ENCODE measurements around the gene DTD1.

Gene DTD1

DNA sequence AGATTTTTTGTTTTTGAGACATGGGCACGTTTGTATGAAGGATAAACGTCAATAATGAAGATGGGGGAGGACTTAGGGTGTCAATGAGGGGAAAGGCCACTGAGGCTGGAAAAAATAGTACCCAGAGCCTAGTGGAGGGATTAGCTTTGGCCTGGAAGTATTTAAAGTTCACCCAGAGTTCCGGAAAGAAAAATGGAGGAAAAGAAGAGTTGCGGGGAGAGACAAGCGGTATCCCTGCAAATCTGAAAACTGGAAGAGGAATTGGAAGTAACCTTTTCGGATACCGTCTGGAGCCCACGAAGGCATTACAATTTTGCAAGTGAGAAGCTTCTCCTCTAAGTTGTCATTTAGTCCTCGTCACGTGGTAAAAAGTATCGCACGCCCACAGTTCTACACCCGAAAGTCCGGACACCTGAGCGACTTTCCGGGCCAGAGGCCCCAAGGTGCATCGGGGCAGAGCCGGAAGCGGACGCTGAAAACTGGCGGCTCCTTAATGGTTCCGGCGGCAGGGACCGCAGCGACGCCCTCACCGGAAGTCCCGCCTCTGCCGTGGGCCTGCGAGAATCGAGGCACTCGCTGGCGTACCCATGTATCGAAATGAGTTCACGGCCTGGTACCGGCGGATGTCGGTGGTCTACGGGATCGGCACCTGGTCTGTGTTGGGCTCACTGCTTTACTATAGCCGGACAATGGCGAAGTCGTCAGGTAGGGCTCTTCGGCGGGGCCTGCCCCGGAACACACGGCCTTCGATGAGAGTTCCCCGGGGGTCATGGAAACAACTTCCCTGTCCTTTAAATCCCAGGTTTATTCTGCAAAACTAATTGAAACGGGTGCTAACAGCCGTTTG lies 20.7 kb upstream of the DTD1 start, which contains the start of gene SMIM26:
Gene SMIM26, plus strand, starts transcription at position 541 of the 847 bp plus-strand sequence. Its CDS starts 47 bp downstream, at position 588.
- no peaks in the 10 kb centered on the region for H3K4me1 ChIP-seq (ENCODE audit: control insufficient read depth, insufficient read depth, low read length)
- ChIA-PET POLR2A (interaction anchor here (1.4 kb wide), 2 partner anchors 60 to 100 kb away, joined by 3 to 9 read pairs; partner anchors contain the start of genes DZANK1, POLR3F and SEC23B), CTCF (no interaction called here)
- peak within 1 kb of the TSS; percentile 77 for H3K27ac ChIP-seq (ENCODE audit: extremely low read depth, low read depth, low read length)
- H3K4me3 ChIP-seq (ENCODE audit: low read depth, low read length) = peak within 1 kb of the TSS; percentile 84
- no peaks in the 10 kb centered on the region for H3K9me3 ChIP-seq (ENCODE audit: control insufficient read depth, insufficient read depth, low read depth, low read length)
- peaks cover 19 to 34% of the 10 kb centered on the region in 2 experiments for H3K36me3 ChIP-seq (ENCODE audit: control insufficient read depth in 2 of 2, insufficient read depth in 1 of 2, low read length in 2 of 2)
- TF ChIP-seq ZNF335 (tag by site-specific recombination; conservative IDR thresholded peaks at IDR 0.05) = peak; percentile 87
- TF ChIP-seq KLF10 (tag by site-specific recombination; IDR thresholded peaks at IDR 0.05) = peak; percentile 22; the same call in 1 of the 2 replicates
- TF ChIP-seq, protein P1, sequence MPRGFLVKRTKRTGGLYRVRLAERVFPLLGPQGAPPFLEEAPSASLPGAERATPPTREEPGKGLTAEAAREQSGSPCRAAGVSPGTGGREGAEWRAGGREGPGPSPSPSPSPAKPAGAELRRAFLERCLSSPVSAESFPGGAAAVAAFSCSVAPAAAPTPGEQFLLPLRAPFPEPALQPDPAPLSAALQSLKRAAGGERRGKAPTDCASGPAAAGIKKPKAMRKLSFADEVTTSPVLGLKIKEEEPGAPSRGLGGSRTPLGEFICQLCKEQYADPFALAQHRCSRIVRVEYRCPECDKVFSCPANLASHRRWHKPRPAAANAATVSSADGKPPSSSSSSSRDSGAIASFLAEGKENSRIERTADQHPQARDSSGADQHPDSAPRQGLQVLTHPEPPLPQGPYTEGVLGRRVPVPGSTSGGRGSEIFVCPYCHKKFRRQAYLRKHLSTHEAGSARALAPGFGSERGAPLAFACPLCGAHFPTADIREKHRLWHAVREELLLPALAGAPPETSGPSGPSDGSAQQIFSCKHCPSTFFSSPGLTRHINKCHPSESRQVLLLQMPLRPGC (tag by site-specific recombination; IDR thresholded peaks at IDR 0.05) = peak; percentile 77
- TF ChIP-seq ZNF138 (tag by site-specific recombination; IDR thresholded peaks at IDR 0.05; ENCODE audit: borderline replicate concordance) = no peak
- TF ChIP-seq ZNF843 (tag by site-specific recombination; IDR thresholded peaks at IDR 0.05) = 0 out of 2 replicates have a peak, but pooled peaks have one; percentile 29
- TF ChIP-seq, protein P2, sequence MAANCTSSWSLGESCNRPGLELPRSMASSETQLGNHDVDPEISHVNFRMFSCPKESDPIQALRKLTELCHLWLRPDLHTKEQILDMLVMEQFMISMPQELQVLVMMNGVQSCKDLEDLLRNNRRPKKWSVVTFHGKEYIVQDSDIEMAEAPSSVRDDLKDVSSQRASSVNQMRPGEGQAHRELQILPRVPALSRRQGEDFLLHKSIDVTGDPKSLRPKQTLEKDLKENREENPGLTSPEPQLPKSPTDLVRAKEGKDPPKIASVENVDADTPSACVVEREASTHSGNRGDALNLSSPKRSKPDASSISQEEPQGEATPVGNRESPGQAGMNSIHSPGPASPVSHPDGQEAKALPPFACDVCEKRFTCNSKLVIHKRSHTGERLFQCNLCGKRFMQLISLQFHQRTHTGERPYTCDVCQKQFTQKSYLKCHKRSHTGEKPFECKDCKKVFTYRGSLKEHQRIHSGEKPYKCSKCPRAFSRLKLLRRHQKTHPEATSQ (tag by site-specific recombination; IDR thresholded peaks at IDR 0.05) = peak; percentile 84; the same call in 1 of the 2 replicates
- peak; percentile 65; the same call in 1 of the 2 replicates for TF ChIP-seq ZNF610 (tag by site-specific recombination; IDR thresholded peaks at IDR 0.05; ENCODE audit: borderline replicate concordance)
- 0 out of 2 replicates have a peak, but pooled peaks have one; percentile 57 for TF ChIP-seq ZNF239 (tag by site-specific recombination; IDR thresholded peaks at IDR 0.05)
- peak; percentile 77 for TF ChIP-seq ZNF629 (tag by site-specific recombination; IDR thresholded peaks at IDR 0.05)
- peak; percentile 83 for TF ChIP-seq ZBTB8A (tag by site-specific recombination; IDR thresholded peaks at IDR 0.05)
- TF ChIP-seq ZNF146 (tag by site-specific recombination; IDR thresholded peaks at IDR 0.05) = 0 out of 2 replicates have a peak, but pooled peaks have one; percentile 21
- no peak for TF ChIP-seq GLI2 (tag by site-specific recombination; IDR thresholded peaks at IDR 0.05; ENCODE audit: borderline replicate concordance, low read depth)
- TF ChIP-seq GFI1B (tag by site-specific recombination; IDR thresholded peaks at IDR 0.05) = no peak
- TF ChIP-seq ZNF555 (tag by site-specific recombination; conservative IDR thresholded peaks at IDR 0.05) = no peak
- no peak for TF ChIP-seq ZNF274 (IDR thresholded peaks at IDR 0.05; ENCODE audit: low read length)
- TF ChIP-seq ZNF274 (tag by site-specific recombination; IDR thresholded peaks at IDR 0.05; ENCODE audit: borderline replicate concordance) = no peak
- TF ChIP-seq, protein P3, sequence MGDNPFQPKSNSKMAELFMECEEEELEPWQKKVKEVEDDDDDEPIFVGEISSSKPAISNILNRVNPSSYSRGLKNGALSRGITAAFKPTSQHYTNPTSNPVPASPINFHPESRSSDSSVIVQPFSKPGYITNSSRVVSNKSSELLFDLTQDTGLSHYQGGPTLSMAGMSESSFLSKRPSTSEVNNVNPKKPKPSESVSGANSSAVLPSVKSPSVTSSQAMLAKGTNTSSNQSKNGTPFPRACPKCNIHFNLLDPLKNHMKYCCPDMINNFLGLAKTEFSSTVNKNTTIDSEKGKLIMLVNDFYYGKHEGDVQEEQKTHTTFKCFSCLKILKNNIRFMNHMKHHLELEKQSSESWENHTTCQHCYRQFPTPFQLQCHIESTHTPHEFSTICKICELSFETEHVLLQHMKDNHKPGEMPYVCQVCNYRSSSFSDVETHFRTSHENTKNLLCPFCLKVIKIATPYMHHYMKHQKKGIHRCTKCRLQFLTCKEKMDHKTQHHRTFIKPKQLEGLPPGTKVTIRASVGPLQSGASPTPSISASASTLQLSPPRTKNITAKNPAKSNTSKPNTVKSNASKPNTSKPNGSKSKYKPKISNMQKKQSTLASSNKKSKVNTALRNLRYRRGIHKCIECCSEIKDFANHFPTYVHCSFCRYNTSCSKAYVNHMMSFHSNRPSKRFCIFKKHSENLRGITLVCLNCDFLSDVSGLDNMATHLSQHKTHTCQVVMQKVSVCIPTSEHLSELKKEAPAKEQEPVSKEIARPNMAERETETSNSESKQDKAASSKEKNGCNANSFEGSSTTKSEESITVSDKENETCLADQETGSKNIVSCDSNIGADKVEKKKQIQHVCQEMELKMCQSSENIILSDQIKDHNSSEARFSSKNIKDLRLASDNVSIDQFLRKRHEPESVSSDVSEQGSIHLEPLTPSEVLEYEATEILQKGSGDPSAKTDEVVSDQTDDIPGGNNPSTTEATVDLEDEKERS (tag by site-specific recombination; IDR thresholded peaks at IDR 0.05) = 0 out of 2 replicates have a peak, but pooled peaks have one; percentile 33
- TF ChIP-seq ZIC2 (tag by site-specific recombination; IDR thresholded peaks at IDR 0.05) = 0 out of 2 replicates have a peak, but pooled peaks have one; percentile 10
- TF ChIP-seq ZFP69B (tag by site-specific recombination; IDR thresholded peaks at IDR 0.05) = no peak
- peak; percentile 4; the same call in 1 of the 2 replicates for TF ChIP-seq ZNF404 (tag by site-specific recombination; IDR thresholded peaks at IDR 0.05)
- peak; percentile 7; the same call in 1 of the 2 replicates for TF ChIP-seq ZNF391 (tag by site-specific recombination; IDR thresholded peaks at IDR 0.05; ENCODE audit: borderline replicate concordance, low read depth)
- no peak for TF ChIP-seq ZNF155 (tag by site-specific recombination; IDR thresholded peaks at IDR 0.05)
- TF ChIP-seq, protein P4, sequence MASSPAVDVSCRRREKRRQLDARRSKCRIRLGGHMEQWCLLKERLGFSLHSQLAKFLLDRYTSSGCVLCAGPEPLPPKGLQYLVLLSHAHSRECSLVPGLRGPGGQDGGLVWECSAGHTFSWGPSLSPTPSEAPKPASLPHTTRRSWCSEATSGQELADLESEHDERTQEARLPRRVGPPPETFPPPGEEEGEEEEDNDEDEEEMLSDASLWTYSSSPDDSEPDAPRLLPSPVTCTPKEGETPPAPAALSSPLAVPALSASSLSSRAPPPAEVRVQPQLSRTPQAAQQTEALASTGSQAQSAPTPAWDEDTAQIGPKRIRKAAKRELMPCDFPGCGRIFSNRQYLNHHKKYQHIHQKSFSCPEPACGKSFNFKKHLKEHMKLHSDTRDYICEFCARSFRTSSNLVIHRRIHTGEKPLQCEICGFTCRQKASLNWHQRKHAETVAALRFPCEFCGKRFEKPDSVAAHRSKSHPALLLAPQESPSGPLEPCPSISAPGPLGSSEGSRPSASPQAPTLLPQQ (tag by site-specific recombination; IDR thresholded peaks at IDR 0.05) = peak; percentile 82
- no peak for TF ChIP-seq ZNF140 (tag by site-specific recombination; IDR thresholded peaks at IDR 0.05)
- TF ChIP-seq ZNF37A (tag by site-specific recombination; IDR thresholded peaks at IDR 0.05) = no peak
- TF ChIP-seq ZSCAN30 (tag by site-specific recombination; IDR thresholded peaks at IDR 0.05) = 0 out of 2 replicates have a peak, but pooled peaks have one; percentile 39
- TF ChIP-seq, protein P5, sequence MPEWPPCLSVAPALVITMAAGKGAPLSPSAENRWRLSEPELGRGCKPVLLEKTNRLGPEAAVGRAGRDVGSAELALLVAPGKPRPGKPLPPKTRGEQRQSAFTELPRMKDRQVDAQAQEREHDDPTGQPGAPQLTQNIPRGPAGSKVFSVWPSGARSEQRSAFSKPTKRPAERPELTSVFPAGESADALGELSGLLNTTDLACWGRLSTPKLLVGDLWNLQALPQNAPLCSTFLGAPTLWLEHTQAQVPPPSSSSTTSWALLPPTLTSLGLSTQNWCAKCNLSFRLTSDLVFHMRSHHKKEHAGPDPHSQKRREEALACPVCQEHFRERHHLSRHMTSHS (tag by site-specific recombination; IDR thresholded peaks at IDR 0.05) = no peak

Measured in HEK293 (cell line).